ENCODE measurements around the gene CD300E. TPM values are rescaled to one million over a fixed set of nuclear protein-coding genes. Genes with fewer than 3 reads are reported as not detected.

Gene CD300E
- total and polyA plus RNA-seq, 2 of the 13 experiments (the other 11 are each of a cell fraction or from before 2014, with no cell fraction given): not detected

DNA sequence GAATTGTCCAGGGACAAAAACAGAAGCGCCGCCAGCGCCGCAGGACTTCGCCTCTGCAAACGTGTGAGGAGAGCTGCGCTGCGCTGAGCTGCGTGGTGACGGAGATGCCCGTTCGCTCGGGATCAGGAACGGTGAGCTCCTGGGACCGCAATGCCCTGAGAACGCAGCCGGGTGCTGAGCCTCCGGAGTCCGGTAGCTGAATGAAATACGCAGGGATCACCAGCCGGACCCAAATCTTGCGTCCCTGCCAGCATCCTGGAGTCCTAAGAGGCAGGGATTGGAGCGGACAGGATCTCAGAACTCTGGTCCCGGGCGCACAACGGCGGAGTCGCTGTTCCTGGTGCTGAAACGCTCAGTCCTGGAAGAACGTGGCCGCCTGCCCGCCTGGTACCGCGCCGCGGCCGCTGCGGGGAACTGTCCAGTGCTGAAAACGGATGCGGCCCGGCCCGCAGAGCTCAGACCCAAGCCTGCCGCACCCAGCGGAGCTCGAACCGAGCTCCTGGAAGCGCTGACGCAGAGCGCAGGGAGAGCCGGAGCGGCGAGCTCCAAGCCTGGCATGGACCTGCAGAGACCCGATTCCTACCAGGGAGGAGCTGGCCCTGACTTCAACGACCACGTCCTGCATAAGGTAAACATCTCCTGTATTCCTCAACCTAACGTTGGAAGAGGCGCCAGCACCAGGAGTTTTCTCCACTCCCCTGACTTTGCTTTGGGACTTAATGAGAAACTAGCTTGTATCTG is 47.7 kb upstream of the CD300E start (continued):
- peak; percentile 80 for TF ChIP-seq ZBTB14 (CRISPR knock-in tag; IDR thresholded peaks at IDR 0.05)
- peak; percentile 100 for TF ChIP-seq ZNF83 (CRISPR knock-in tag; IDR thresholded peaks at IDR 0.05; ENCODE audit: borderline replicate concordance)
- TF ChIP-seq ZNF674 (CRISPR knock-in tag; IDR thresholded peaks at IDR 0.05; ENCODE audit: low read depth): peak; percentile 100
- TF ChIP-seq ZNF619 (CRISPR knock-in tag; IDR thresholded peaks at IDR 0.05): peak; percentile 94
- TF ChIP-seq ZNF567 (CRISPR knock-in tag; IDR thresholded peaks at IDR 0.05; ENCODE audit: borderline replicate concordance): peak; percentile 99
- TF ChIP-seq ZNF552 (CRISPR knock-in tag; IDR thresholded peaks at IDR 0.05; ENCODE audit: borderline replicate concordance): peak; percentile 100
- peak; percentile 98 for TF ChIP-seq ZNF335 (CRISPR knock-in tag; IDR thresholded peaks at IDR 0.05)
- peak; percentile 97 for TF ChIP-seq ZNF574 (CRISPR knock-in tag; IDR thresholded peaks at IDR 0.05)
- TF ChIP-seq, protein P1, sequence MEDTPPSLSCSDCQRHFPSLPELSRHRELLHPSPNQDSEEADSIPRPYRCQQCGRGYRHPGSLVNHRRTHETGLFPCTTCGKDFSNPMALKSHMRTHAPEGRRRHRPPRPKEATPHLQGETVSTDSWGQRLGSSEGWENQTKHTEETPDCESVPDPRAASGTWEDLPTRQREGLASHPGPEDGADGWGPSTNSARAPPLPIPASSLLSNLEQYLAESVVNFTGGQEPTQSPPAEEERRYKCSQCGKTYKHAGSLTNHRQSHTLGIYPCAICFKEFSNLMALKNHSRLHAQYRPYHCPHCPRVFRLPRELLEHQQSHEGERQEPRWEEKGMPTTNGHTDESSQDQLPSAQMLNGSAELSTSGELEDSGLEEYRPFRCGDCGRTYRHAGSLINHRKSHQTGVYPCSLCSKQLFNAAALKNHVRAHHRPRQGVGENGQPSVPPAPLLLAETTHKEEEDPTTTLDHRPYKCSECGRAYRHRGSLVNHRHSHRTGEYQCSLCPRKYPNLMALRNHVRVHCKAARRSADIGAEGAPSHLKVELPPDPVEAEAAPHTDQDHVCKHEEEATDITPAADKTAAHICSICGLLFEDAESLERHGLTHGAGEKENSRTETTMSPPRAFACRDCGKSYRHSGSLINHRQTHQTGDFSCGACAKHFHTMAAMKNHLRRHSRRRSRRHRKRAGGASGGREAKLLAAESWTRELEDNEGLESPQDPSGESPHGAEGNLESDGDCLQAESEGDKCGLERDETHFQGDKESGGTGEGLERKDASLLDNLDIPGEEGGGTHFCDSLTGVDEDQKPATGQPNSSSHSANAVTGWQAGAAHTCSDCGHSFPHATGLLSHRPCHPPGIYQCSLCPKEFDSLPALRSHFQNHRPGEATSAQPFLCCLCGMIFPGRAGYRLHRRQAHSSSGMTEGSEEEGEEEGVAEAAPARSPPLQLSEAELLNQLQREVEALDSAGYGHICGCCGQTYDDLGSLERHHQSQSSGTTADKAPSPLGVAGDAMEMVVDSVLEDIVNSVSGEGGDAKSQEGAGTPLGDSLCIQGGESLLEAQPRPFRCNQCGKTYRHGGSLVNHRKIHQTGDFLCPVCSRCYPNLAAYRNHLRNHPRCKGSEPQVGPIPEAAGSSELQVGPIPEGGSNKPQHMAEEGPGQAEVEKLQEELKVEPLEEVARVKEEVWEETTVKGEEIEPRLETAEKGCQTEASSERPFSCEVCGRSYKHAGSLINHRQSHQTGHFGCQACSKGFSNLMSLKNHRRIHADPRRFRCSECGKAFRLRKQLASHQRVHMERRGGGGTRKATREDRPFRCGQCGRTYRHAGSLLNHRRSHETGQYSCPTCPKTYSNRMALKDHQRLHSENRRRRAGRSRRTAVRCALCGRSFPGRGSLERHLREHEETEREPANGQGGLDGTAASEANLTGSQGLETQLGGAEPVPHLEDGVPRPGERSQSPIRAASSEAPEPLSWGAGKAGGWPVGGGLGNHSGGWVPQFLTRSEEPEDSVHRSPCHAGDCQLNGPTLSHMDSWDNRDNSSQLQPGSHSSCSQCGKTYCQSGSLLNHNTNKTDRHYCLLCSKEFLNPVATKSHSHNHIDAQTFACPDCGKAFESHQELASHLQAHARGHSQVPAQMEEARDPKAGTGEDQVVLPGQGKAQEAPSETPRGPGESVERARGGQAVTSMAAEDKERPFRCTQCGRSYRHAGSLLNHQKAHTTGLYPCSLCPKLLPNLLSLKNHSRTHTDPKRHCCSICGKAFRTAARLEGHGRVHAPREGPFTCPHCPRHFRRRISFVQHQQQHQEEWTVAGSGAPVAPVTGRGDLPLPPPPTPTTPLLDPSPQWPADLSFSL (CRISPR knock-in tag; IDR thresholded peaks at IDR 0.05): peak; percentile 93
- TF ChIP-seq, protein P2, sequence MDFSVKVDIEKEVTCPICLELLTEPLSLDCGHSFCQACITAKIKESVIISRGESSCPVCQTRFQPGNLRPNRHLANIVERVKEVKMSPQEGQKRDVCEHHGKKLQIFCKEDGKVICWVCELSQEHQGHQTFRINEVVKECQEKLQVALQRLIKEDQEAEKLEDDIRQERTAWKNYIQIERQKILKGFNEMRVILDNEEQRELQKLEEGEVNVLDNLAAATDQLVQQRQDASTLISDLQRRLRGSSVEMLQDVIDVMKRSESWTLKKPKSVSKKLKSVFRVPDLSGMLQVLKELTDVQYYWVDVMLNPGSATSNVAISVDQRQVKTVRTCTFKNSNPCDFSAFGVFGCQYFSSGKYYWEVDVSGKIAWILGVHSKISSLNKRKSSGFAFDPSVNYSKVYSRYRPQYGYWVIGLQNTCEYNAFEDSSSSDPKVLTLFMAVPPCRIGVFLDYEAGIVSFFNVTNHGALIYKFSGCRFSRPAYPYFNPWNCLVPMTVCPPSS (IDR thresholded peaks at IDR 0.05): no peak
- TF ChIP-seq ZNF740 (CRISPR knock-in tag; IDR thresholded peaks at IDR 0.05): peak; percentile 94; the same call in 1 of the 2 replicates
- no peak for TF ChIP-seq ATM (IDR thresholded peaks at IDR 0.05; ENCODE audit: borderline replicate concordance)

Measured in HepG2 (cell line).